Measurements from ENCODE around the gene EEF1AKMT1. TPM values are rescaled to one million over a fixed set of nuclear protein-coding genes. Genes with fewer than 3 reads are reported as not detected.

EEF1AKMT1 gene
- total RNA-seq: 9.4 to 12.7 TPM (median 10.1 TPM) in 3 replicates
- long read RNA-seq, transcript EEF1AKMT1-202 (5 exons, 1,042 nt): major isoform, 9 of 13 reads
- long read RNA-seq, partial matches to known transcripts: 0 of 13 reads
- long read RNA-seq, other reads (novel, unspliced or antisense): 3 of 13 reads

GRCh38 chr13:20773194-20774080 lies at the start of gene EEF1AKMT1:
EEF1AKMT1 (minus strand) TSS chr13:20773961; CDS start chr13:20757598, 16,363 bp downstream.
- Mint-ChIP-seq H3K9me3 (ENCODE audit: low read depth) (peaks cover 20% of the 10 kb centered on the region), H3K36me3 (ENCODE audit: low read depth) (peaks cover 14% of the 10 kb centered on the region), H3K27ac (ENCODE audit: unreplicated experiment) (peak within 1 kb of the TSS; percentile 95), H3K4me3 (ENCODE audit: unreplicated experiment) (peak within 1 kb of the TSS; percentile 87), H3K4me1 (ENCODE audit: low read depth) (peaks cover 18% of the 10 kb centered on the region), H3K27me3 (ENCODE audit: low read depth) (no peaks in the 10 kb centered on the region)
- peak; percentile 96 for DNase-seq (ENCODE audit: low spot score)
- TF ChIP-seq, protein P1, sequence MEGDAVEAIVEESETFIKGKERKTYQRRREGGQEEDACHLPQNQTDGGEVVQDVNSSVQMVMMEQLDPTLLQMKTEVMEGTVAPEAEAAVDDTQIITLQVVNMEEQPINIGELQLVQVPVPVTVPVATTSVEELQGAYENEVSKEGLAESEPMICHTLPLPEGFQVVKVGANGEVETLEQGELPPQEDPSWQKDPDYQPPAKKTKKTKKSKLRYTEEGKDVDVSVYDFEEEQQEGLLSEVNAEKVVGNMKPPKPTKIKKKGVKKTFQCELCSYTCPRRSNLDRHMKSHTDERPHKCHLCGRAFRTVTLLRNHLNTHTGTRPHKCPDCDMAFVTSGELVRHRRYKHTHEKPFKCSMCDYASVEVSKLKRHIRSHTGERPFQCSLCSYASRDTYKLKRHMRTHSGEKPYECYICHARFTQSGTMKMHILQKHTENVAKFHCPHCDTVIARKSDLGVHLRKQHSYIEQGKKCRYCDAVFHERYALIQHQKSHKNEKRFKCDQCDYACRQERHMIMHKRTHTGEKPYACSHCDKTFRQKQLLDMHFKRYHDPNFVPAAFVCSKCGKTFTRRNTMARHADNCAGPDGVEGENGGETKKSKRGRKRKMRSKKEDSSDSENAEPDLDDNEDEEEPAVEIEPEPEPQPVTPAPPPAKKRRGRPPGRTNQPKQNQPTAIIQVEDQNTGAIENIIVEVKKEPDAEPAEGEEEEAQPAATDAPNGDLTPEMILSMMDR (IDR thresholded peaks at IDR 0.05): peak; percentile 27

- TF ChIP-seq, protein P1 (IDR thresholded peaks at IDR 0.05): no peak
Observed at GRCh38 chr13:20823071-20823470, 49.3 kb upstream of the EEF1AKMT1 start.

DNA sequence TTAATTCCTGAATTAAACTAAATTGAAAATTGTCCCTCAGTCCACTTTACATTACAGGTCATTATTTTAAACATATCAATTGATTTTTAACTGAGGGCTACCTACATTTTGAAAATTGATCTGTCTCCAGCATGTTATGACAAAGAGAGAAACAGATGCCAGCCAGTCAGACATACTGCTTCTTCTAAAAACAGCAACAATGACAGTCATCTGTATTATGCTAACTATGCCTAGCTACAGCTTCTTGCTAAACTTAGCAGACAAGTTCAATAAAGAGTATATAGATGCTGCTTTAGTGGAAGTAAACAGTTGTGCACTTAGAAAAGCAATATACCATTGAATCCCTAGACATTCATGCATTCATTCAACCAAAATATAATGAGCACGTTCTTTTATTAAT lies 48.6 kb upstream of the EEF1AKMT1 start:
- H3K27ac Mint-ChIP-seq (ENCODE audit: unreplicated experiment): no peak overlapping the region
- no peaks in the 10 kb centered on the region for H3K27me3 Mint-ChIP-seq (ENCODE audit: low read depth)

More at GRCh38 chr13:20823071-20823470, 49.3 kb upstream of the EEF1AKMT1 start:
- Mint-ChIP-seq H3K4me3 (ENCODE audit: unreplicated experiment) (no peak overlapping the region), H3K27me3 (ENCODE audit: low read depth) (no peaks in the 10 kb centered on the region), H3K36me3 (ENCODE audit: low read depth) (peaks cover 4% of the 10 kb centered on the region), H3K9me3 (ENCODE audit: low read depth) (no peaks in the 10 kb centered on the region), H3K4me1 (ENCODE audit: low read depth) (peaks cover 41% of the 10 kb centered on the region), H3K27ac (ENCODE audit: unreplicated experiment) (no peak overlapping the region)
- no peak for DNase-seq (ENCODE audit: low spot score)

GRCh38 chr13:20819715-20820114 lies 46.0 kb upstream of the EEF1AKMT1 start:
- H3K9me3 Mint-ChIP-seq (ENCODE audit: low read depth): no peaks in the 10 kb centered on the region
- H3K27ac Mint-ChIP-seq (ENCODE audit: unreplicated experiment): no peak overlapping the region
- H3K4me1 Mint-ChIP-seq (ENCODE audit: low read depth): peaks cover 41% of the 10 kb centered on the region
- TF ChIP-seq, protein P1 (IDR thresholded peaks at IDR 0.05): no peak
- no peaks in the 10 kb centered on the region for H3K27me3 Mint-ChIP-seq (ENCODE audit: low read depth)
- peaks cover 4% of the 10 kb centered on the region for H3K36me3 Mint-ChIP-seq (ENCODE audit: low read depth)
- H3K4me3 Mint-ChIP-seq (ENCODE audit: unreplicated experiment): no peak overlapping the region
- DNase-seq (ENCODE audit: low spot score): no peak

More for the DNA sequence above, 48.6 kb upstream of the EEF1AKMT1 start:
- peaks cover 4% of the 10 kb centered on the region for H3K36me3 Mint-ChIP-seq (ENCODE audit: low read depth)
- TF ChIP-seq, protein P1 (IDR thresholded peaks at IDR 0.05): no peak
- H3K4me1 Mint-ChIP-seq (ENCODE audit: low read depth): peaks cover 41% of the 10 kb centered on the region
- H3K9me3 Mint-ChIP-seq (ENCODE audit: low read depth): no peaks in the 10 kb centered on the region
- DNase-seq (ENCODE audit: low spot score): no peak
- no peak overlapping the region for H3K4me3 Mint-ChIP-seq (ENCODE audit: unreplicated experiment)

- DNase-seq (ENCODE audit: low spot score): no peak
- Mint-ChIP-seq H3K36me3 (ENCODE audit: low read depth) (no peaks in the 10 kb centered on the region), H3K27ac (ENCODE audit: unreplicated experiment) (peak overlapping the region; percentile 81), H3K27me3 (ENCODE audit: low read depth) (no peaks in the 10 kb centered on the region), H3K4me3 (ENCODE audit: unreplicated experiment) (no peak overlapping the region), H3K9me3 (ENCODE audit: low read depth) (no peaks in the 10 kb centered on the region), H3K4me1 (ENCODE audit: low read depth) (peaks cover 62% of the 10 kb centered on the region)
- TF ChIP-seq, protein P1 (IDR thresholded peaks at IDR 0.05): no peak
Observed at GRCh38 chr13:20815464-20815863, 41.7 kb upstream of the EEF1AKMT1 start.
